Measurements from ENCODE around the gene NEU1.

Gene NEU1

GRCh38 chr6:31881136-31881859 lies 18.7 kb upstream of the NEU1 start:
- Histone ChIP-seq H3K4me1 (ENCODE audit: control insufficient read depth in 1 of 2, insufficient read depth in 2 of 2, low read length in 2 of 2) (peaks cover 6 to 10% of the 10 kb centered on the region in 2 donors), H3K9me3 (ENCODE audit: control insufficient read depth in 1 of 2, low read length in 2 of 2) (no peaks in the 10 kb centered on the region), H3K4me3 (ENCODE audit: low read depth in 1 of 2, low read length in 2 of 2) (no peak overlapping the region), H3K27ac (ENCODE audit: low read depth, low read length) (no peak overlapping the region), H3K9ac (ENCODE audit: low read depth in 1 of 2, low read length in 2 of 2) (no peak overlapping the region), H3K36me3 (ENCODE audit: control insufficient read depth in 1 of 2, insufficient read depth in 2 of 2, low read length in 2 of 2) (peaks cover 35 to 59% of the 10 kb centered on the region in 2 donors), H3K27me3 (ENCODE audit: control insufficient read depth in 1 of 2, insufficient read depth in 2 of 2, low read length in 2 of 2) (no peaks in the 10 kb centered on the region)

- peaks cover 6 to 14% of the 10 kb centered on the region in 2 donors for H3K4me1 ChIP-seq (ENCODE audit: control insufficient read depth in 1 of 2, insufficient read depth in 2 of 2, low read length in 2 of 2)
- H3K27ac ChIP-seq (ENCODE audit: low read depth, low read length) = no peak overlapping the region
- H3K9ac ChIP-seq (ENCODE audit: low read depth in 1 of 2, low read length in 2 of 2) = no peak overlapping the region
- no peak overlapping the region for H3K4me3 ChIP-seq (ENCODE audit: low read depth in 1 of 2, low read length in 2 of 2)
- no peaks in the 10 kb centered on the region for H3K9me3 ChIP-seq (ENCODE audit: control insufficient read depth in 1 of 2, low read length in 2 of 2)
- peaks cover 39 to 58% of the 10 kb centered on the region in 2 donors for H3K36me3 ChIP-seq (ENCODE audit: control insufficient read depth in 1 of 2, insufficient read depth in 2 of 2, low read length in 2 of 2)
- H3K27me3 ChIP-seq (ENCODE audit: control insufficient read depth in 1 of 2, insufficient read depth in 2 of 2, low read length in 2 of 2) = no peaks in the 10 kb centered on the region
Measured at GRCh38 chr6:31880616-31881015, 18.0 kb upstream of the NEU1 start.

DNA sequence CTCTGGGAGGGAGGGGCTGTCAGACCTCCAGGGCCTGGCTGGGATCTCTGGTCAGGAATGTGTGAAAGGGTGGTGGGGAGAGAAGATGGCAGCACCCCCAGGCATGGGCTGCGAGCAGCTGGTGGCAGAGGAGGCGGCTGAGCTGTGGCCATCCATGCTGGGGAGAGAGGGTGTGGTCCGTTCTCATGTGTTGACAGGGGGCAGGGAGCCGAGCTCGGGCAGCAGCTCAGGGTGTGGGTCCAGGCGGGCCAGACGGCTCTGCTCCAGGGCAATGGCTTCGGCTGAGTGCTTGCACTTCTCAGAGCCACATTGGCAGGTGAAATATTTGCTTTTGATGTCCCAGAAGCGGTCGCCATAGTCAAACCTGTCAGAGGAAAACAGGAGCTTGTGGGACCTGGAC lies 17.3 kb upstream of the NEU1 start:
- Histone ChIP-seq H3K36me3 (ENCODE audit: control insufficient read depth in 1 of 2, insufficient read depth in 2 of 2, low read length in 2 of 2) (peaks cover 45 to 59% of the 10 kb centered on the region in 2 donors), H3K27me3 (ENCODE audit: control insufficient read depth in 1 of 2, insufficient read depth in 2 of 2, low read length in 2 of 2) (no peaks in the 10 kb centered on the region), H3K4me3 (ENCODE audit: low read depth in 1 of 2, low read length in 2 of 2) (no peak overlapping the region), H3K9me3 (ENCODE audit: control insufficient read depth in 1 of 2, low read length in 2 of 2) (no peaks in the 10 kb centered on the region), H3K9ac (ENCODE audit: low read depth in 1 of 2, low read length in 2 of 2) (no peak overlapping the region), H3K4me1 (ENCODE audit: control insufficient read depth in 1 of 2, insufficient read depth in 2 of 2, low read length in 2 of 2) (peaks cover 6 to 17% of the 10 kb centered on the region in 2 donors), H3K27ac (ENCODE audit: low read depth, low read length) (no peak overlapping the region)

DNA sequence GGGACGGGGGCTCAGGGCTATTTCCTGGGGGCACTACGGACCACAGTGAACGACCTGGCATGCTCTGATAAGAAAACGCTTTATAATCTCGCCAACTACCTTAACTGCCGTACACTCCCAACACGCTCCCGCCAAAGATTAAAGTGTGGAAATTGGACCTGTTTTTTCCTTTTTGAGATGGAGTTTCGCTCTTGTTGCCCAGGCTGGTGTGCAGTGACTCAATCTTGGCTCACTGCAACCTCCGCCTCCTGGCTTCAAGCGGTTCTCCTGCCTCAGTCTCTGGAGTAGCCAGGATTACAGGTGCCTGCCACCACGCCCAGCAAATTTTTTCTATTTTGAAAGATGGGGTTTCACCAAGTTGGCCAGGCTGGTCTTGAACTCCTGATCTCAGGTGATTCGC lies 16.5 kb upstream of the NEU1 start:
- Histone ChIP-seq H3K27ac (ENCODE audit: low read depth, low read length) (peak overlapping the region; percentile 95), H3K9ac (ENCODE audit: low read depth in 1 of 2, low read length in 2 of 2) (peak overlapping the region; percentile 70 to 98), H3K4me3 (ENCODE audit: low read depth in 1 of 2, low read length in 2 of 2) (peak overlapping the region; percentile 50 to 88), H3K4me1 (ENCODE audit: control insufficient read depth in 1 of 2, insufficient read depth in 2 of 2, low read length in 2 of 2) (peaks cover 6 to 17% of the 10 kb centered on the region in 2 donors), H3K27me3 (ENCODE audit: control insufficient read depth in 1 of 2, insufficient read depth in 2 of 2, low read length in 2 of 2) (no peaks in the 10 kb centered on the region), H3K9me3 (ENCODE audit: control insufficient read depth in 1 of 2, low read length in 2 of 2) (no peaks in the 10 kb centered on the region), H3K36me3 (ENCODE audit: control insufficient read depth in 1 of 2, insufficient read depth in 2 of 2, low read length in 2 of 2) (peaks cover 48 to 59% of the 10 kb centered on the region in 2 donors)

GRCh38 chr6:31878726-31879125 lies 16.1 kb upstream of the NEU1 start, which contains the start of gene SLC44A4:
Gene SLC44A4 (minus strand): TSS chr6:31878997. CDS start chr6:31878980, 17 bp downstream.
- Histone ChIP-seq H3K9ac (ENCODE audit: low read depth in 1 of 2, low read length in 2 of 2) (peak within 1 kb of the TSS; percentile 88 to 98), H3K4me3 (ENCODE audit: low read depth in 1 of 2, low read length in 2 of 2) (peak within 1 kb of the TSS; percentile 51 to 88), H3K27me3 (ENCODE audit: control insufficient read depth in 1 of 2, insufficient read depth in 2 of 2, low read length in 2 of 2) (no peaks in the 10 kb centered on the region), H3K27ac (ENCODE audit: low read depth, low read length) (peak within 1 kb of the TSS; percentile 95), H3K9me3 (ENCODE audit: control insufficient read depth in 1 of 2, low read length in 2 of 2) (no peaks in the 10 kb centered on the region), H3K4me1 (ENCODE audit: control insufficient read depth in 1 of 2, insufficient read depth in 2 of 2, low read length in 2 of 2) (peaks cover 6 to 17% of the 10 kb centered on the region in 2 donors), H3K36me3 (ENCODE audit: control insufficient read depth in 1 of 2, insufficient read depth in 2 of 2, low read length in 2 of 2) (peaks cover 50 to 57% of the 10 kb centered on the region in 2 donors)

DNA sequence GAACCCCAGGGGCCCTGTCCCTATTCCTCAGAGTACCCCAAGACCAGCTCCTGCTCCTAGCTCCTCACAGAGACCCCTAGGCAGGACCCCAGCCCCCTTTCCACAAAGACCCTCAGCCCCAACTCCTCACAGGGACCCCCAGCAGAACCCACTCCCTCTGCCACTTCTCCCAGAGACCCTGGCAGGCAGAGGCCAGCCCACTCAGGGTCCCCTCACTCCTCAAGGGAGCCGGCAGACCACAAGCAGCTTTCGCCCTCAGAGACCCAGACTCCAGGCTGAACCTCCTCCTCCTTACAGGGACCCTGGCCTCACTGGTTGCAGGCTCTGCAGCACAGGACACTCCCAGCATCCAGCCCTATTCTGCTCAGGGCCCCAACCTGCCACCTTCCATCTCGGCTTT lies 15.6 kb upstream of the NEU1 start:
- Histone ChIP-seq H3K27ac (ENCODE audit: low read depth, low read length) (peak overlapping the region; percentile 95), H3K9ac (ENCODE audit: low read depth in 1 of 2, low read length in 2 of 2) (peak overlapping the region; percentile 88 to 98), H3K9me3 (ENCODE audit: control insufficient read depth in 1 of 2, low read length in 2 of 2) (no peaks in the 10 kb centered on the region), H3K4me3 (ENCODE audit: low read depth in 1 of 2, low read length in 2 of 2) (peak overlapping the region; percentile 51 to 88), H3K27me3 (ENCODE audit: control insufficient read depth in 1 of 2, insufficient read depth in 2 of 2, low read length in 2 of 2) (no peaks in the 10 kb centered on the region), H3K4me1 (ENCODE audit: control insufficient read depth in 1 of 2, insufficient read depth in 2 of 2, low read length in 2 of 2) (peaks cover 6 to 17% of the 10 kb centered on the region in 2 donors), H3K36me3 (ENCODE audit: control insufficient read depth in 1 of 2, insufficient read depth in 2 of 2, low read length in 2 of 2) (peaks cover 45 to 52% of the 10 kb centered on the region in 2 donors)

DNA sequence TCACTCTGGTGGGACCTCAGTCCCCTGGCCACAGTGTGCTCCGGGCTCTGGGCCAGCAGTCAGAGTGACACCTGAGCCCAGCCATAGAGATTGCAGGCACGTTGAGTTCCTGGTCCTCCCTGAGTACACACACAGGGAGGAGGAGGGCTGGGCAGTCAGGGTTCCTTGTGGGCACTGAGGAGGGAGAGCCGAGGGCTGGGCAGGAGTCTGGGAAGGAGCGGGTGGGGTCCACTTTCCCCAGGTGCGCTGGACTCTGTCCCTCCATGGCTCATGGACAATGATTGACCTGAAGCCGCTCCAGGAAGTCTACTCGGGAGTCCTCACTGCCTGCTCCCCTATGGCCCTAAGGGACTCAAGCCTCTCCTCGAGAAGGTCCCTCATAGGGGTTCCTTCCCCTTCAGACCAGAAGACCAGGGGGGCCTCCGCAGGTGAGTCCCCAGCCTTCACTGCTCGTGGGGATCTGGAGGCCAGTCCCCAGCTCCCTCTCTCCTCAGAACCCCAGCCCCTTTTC lies 15.1 kb upstream of the NEU1 start:
- H3K4me1 ChIP-seq (ENCODE audit: control insufficient read depth in 1 of 2, insufficient read depth in 2 of 2, low read length in 2 of 2) = peaks cover 6 to 17% of the 10 kb centered on the region in 2 donors
- H3K27ac ChIP-seq (ENCODE audit: low read depth, low read length) = peak overlapping the region; percentile 95
- H3K9me3 ChIP-seq (ENCODE audit: control insufficient read depth in 1 of 2, low read length in 2 of 2) = no peaks in the 10 kb centered on the region
- peaks cover 41 to 47% of the 10 kb centered on the region in 2 donors for H3K36me3 ChIP-seq (ENCODE audit: control insufficient read depth in 1 of 2, insufficient read depth in 2 of 2, low read length in 2 of 2)
- H3K9ac ChIP-seq (ENCODE audit: low read depth in 1 of 2, low read length in 2 of 2) = peak overlapping the region; percentile 88 to 98
- H3K4me3 ChIP-seq (ENCODE audit: low read depth in 1 of 2, low read length in 2 of 2) = peak overlapping the region; percentile 51 to 88
- H3K27me3 ChIP-seq (ENCODE audit: control insufficient read depth in 1 of 2, insufficient read depth in 2 of 2, low read length in 2 of 2) = no peaks in the 10 kb centered on the region

- Histone ChIP-seq H3K9me3 (ENCODE audit: control insufficient read depth in 1 of 2, low read length in 2 of 2) (no peaks in the 10 kb centered on the region), H3K36me3 (ENCODE audit: control insufficient read depth in 1 of 2, insufficient read depth in 2 of 2, low read length in 2 of 2) (peaks cover 35 to 41% of the 10 kb centered on the region in 2 donors), H3K27me3 (ENCODE audit: control insufficient read depth in 1 of 2, insufficient read depth in 2 of 2, low read length in 2 of 2) (no peaks in the 10 kb centered on the region), H3K4me3 (ENCODE audit: low read depth in 1 of 2, low read length in 2 of 2) (peak overlapping the region; percentile 51 to 88), H3K9ac (ENCODE audit: low read depth in 1 of 2, low read length in 2 of 2) (peak overlapping the region; percentile 88 to 98), H3K27ac (ENCODE audit: low read depth, low read length) (peak overlapping the region; percentile 89), H3K4me1 (ENCODE audit: control insufficient read depth in 1 of 2, insufficient read depth in 2 of 2, low read length in 2 of 2) (peaks cover 6 to 17% of the 10 kb centered on the region in 2 donors)
Measured at GRCh38 chr6:31877125-31877650, 14.6 kb upstream of the NEU1 start.

DNA sequence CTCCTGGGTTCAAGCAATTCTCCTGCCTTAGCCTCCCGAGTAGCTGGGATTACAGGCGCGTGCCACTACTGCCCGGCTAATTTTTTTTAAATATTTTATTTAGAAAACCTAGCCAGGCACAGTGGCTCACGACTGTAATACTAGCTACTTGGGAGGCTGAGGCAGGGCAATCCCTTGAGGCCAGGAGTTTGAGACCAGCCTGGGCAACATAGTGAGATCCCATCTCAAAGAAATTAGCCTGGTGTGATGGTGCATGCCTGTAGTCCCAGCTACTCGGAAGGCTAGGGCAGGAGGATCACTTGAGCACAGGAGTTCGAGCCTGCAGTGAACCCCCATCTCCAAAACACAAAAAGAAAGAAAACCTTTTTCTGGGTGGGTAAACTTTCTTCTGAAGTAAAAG lies 13.7 kb upstream of the NEU1 start:
- peaks cover 6 to 17% of the 10 kb centered on the region in 2 donors for H3K4me1 ChIP-seq (ENCODE audit: control insufficient read depth in 1 of 2, insufficient read depth in 2 of 2, low read length in 2 of 2)
- peaks cover 32 to 37% of the 10 kb centered on the region in 2 donors for H3K36me3 ChIP-seq (ENCODE audit: control insufficient read depth in 1 of 2, insufficient read depth in 2 of 2, low read length in 2 of 2)
- no peak overlapping the region for H3K4me3 ChIP-seq (ENCODE audit: low read depth in 1 of 2, low read length in 2 of 2)
- no peaks in the 10 kb centered on the region for H3K9me3 ChIP-seq (ENCODE audit: control insufficient read depth in 1 of 2, low read length in 2 of 2)
- peak overlapping the region in 1 of 2 donors; percentile 98 for H3K9ac ChIP-seq (ENCODE audit: low read depth in 1 of 2, low read length in 2 of 2)
- H3K27me3 ChIP-seq (ENCODE audit: control insufficient read depth in 1 of 2, insufficient read depth in 2 of 2, low read length in 2 of 2) = no peaks in the 10 kb centered on the region
- H3K27ac ChIP-seq (ENCODE audit: low read depth, low read length) = no peak overlapping the region

DNA sequence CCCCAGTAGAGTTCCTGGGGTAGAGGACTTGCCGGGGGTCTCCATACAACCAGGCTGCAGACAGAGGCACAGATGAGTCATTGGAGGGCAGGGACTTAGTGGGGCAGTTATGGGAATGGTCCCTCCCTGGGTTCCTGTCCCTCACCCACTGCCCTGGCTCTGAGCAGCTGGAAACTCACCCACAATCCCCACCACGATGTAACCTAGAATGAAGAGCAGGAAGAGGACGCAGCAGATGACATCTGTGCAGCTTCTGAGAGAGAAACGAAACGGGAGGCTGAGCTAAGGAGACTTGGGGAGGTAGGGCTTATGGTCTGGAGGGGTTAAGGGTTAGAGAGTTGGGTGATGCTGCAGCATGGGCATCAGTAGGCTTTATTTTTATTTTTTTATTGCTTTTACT lies 13.3 kb upstream of the NEU1 start:
- Histone ChIP-seq H3K4me3 (ENCODE audit: low read depth in 1 of 2, low read length in 2 of 2) (no peak overlapping the region), H3K9me3 (ENCODE audit: control insufficient read depth in 1 of 2, low read length in 2 of 2) (no peaks in the 10 kb centered on the region), H3K36me3 (ENCODE audit: control insufficient read depth in 1 of 2, insufficient read depth in 2 of 2, low read length in 2 of 2) (peaks cover 31 to 32% of the 10 kb centered on the region in 2 donors), H3K27me3 (ENCODE audit: control insufficient read depth in 1 of 2, insufficient read depth in 2 of 2, low read length in 2 of 2) (no peaks in the 10 kb centered on the region), H3K27ac (ENCODE audit: low read depth, low read length) (no peak overlapping the region), H3K9ac (ENCODE audit: low read depth in 1 of 2, low read length in 2 of 2) (no peak overlapping the region), H3K4me1 (ENCODE audit: control insufficient read depth in 1 of 2, insufficient read depth in 2 of 2, low read length in 2 of 2) (peaks cover 6 to 17% of the 10 kb centered on the region in 2 donors)
